KG1 (cell line): ENCODE measurements around the gene HSPB8.
"Not testable (repeated sequence)": the region's sequence is repeated elsewhere in the genome, so short reads cannot be mapped to it uniquely, and the experiment has no call there.

Experiments
- DNase-seq: peaks from one replicate; lab custom pipeline; 2025; lab: John Stamatoyannopoulos, UW

The HSPB8 gene

DNA sequence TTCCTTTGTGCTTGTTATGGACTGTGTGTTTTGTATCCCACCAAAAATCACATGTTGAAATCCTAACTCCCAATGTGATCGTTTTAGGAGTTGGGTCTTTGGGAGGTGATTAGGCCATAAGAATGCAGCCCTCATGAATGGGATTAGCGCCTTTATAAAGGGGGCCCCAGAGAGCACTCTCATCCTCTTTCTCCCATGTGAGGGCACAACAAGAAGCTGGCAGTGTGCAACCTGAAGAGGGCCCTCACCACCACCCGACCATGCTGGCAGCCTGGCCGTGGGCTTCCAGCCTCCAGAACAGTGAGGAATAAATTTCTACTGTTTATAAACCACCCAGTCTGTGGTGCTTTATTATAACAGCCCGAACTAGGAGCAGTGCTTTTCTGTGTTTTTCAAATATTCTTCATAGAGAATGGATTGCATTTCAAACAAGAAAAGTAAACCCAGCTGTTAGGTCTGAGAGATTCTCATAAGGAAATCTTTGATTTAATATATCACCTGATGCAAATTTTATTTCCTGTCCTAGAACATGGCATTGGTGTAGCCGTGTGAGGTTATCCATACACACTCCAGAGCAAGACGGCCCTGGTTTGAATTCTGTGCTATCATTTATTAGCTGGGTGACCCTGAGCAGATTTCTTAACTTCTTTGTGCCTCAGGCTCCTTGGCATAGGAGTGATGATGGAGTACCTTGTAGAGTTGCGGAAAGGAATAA lies 27.8 kb downstream of the HSPB8 start:
- no peak for DNase-seq

DNA sequence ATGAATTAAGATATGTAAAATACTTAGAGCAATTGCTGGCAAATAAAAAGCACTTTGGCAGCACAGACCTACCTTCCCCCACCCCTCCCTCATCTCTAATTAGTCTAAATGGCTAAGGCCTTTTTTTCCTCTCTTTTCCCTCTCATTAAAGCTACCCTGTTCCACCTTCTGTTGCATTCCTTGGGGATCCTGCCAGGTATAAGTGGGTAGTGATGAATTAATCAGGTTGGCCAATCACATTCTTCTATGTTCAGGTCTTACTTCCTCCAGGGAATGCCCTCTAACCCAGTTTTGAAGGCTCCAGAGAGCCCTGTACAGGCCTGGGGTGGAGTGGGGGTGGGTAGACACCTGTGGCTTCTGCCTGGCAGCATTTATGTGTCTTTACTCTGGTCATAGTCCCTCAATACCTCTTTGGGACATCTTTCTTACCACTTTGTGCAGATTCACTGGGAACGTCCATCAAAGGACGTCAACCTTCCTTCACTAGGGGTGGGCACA lies 28.4 kb downstream of the HSPB8 start:
- DNase-seq: no peak

DNA sequence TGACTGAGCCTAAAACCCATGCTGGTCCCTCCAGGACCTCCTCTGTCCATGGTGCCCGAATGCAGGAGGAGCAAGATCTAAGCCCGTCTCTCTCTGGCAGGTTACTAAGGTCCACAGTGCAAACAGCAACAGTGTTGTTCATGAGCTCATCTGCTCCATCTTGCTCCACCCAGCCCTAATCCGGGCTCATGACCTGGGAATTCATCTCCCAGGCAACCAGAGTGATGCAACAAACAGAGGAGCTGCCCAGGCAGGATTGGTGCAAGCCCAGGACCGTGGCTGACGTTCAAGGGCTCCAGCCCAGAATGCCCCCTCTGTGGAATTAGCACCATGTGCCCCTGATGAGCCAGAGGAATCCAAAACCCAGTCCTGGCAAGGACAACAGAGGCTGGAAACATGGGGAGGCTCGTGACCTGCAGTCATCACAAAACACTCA lies 29.9 kb downstream of the HSPB8 start:
- no peak for DNase-seq

DNA sequence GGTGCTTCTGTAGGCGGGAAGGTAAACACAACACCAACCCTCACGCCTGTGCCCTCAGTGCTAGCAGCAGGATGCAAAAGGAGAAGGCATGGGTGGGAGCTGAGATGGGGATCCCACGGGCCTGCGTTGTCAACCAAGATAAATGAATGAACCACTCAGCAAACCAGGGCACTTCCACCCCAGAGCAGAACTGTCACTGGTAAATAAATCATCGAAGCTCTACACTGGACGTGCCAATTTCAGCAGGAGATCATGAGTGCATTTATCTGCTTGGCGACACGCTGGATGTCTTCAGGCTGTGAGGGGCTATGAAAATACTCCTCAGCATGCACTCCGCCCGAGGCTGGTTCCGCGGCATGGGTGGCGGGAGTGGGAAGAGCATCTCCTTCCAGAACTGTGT lies 33.2 kb downstream of the HSPB8 start:
- DNase-seq: no peak

DNA sequence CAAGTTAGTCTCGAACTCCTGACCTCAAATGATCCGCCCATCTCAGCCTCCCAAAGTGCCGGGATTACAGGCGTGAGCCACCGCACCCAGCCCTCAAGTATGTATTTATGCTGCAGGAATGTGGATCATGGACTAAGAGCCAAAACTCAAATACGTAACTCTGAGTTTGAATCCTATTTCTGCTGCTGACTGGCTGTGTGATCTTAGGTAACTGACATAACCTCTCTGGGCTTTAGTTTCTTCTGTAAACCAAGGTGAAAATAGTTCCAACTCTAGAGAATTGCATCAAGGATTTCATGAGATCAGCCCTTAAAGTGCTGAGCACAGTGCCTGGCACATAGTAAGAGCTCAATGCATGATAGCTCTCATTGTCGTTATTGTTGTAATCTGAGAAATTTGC lies 37.4 kb downstream of the HSPB8 start:
- no peak for DNase-seq

DNA sequence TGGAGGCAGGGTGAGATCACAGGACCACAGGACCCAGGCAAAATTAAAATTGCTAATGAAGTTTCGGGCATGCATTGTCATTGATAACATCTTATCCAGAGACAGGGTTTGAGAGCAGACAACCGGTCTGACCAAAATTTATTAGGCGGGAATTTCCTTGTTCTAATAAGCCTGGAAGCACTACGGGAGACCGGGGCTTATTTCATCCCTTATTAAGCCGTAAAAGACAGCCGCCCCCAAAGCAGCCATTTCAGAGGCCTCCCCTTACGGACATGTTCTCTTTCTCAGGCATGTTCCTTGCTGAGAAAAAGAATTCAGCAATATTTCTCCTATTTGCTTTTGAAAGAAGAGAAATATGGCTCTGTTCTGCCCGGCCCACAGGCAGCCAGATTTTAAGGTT lies 40.1 kb downstream of the HSPB8 start:
- DNase-seq: not testable (repeated sequence)

DNA sequence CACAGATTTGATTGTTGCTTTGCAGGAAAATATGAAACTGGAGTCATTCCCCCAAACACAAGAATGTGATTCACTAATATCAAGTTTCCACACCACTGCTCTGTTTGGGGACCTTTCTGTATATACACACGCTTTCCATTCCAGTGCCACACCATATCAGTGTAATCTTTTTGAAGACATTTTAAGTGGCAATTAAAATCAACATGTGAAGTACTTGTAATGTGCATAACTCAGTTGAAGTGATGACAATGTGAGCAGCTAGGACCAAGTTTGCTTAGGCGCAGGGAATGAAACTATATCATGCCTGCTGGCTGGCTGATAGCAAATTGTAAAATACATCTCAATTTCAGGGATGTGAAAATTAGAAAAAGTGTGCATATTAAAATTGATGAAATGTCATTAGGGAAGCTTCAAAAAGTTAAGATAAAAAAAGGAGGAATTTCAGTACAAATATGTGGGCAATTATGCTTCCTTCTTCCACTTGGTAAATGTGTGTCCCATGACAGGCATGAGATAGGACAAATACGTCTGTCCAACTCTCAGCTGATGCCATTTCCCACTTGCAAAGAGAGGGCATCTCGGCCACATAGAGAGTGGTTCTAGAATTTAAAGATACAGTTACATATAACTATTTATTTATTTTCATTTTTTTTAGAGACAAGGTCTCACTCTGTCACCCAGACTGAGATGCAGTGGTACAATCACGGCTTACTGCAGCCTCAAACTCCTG lies 43.7 kb downstream of the HSPB8 start:
- no peak for DNase-seq

DNA sequence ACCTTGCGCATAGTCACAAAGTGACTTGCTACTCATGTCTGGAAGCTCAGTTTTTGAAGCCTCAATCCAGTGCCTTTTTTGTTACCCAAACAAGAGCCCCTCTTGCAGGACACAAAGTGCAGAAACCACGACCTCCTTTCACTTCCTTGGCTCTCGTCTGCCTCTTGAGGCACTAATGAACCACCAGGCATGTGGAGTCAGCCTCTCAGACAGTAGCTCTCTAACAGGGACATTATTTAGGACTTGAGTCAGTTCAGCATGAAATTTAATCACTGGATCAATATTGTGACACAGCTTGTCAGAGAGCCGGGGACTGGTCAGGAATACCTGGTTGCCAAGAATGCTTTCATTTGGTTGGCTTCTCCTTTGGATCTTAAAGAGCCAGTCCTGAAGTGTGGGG lies 46.7 kb downstream of the HSPB8 start:
- DNase-seq: no peak

DNA sequence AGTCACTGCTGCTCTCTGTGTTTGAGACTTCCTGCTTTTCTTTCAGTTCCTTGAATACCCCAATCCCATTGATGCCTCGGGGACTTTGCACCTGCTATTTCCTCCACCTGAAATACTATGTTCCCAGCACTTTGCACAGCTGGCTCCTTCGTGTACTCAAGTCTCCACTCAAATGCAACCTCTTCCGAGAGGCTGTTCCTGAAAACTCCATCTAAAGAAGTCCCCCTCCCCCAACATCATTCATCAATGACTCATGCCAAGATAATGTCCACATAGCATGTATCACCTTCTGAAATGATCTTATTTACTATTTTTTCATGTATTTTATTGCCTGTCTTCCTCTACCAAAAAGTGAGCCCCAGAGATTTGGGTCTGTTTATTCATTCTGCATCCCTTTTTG lies 48.6 kb downstream of the HSPB8 start:
- DNase-seq: no peak

DNA sequence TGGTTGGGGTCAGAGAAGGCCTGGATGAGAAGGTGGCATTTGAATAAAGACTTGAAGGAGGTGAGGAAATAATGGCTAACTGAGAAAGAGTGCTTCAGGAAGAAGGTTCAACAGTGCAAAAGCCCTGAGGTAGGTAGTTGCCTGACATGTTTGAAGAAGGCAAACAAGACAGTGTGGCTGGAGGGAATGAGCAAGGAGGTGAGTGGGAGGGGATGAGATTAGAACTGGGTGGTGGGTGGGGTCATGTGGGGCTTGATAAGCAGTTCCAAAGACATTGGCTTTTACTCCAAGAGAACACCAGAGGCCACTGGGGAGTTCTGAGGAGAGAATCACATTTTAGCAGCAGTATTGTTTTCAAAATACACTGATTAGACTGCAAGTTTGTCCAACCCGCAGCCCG lies 50.5 kb downstream of the HSPB8 start:
- DNase-seq: no peak

DNA sequence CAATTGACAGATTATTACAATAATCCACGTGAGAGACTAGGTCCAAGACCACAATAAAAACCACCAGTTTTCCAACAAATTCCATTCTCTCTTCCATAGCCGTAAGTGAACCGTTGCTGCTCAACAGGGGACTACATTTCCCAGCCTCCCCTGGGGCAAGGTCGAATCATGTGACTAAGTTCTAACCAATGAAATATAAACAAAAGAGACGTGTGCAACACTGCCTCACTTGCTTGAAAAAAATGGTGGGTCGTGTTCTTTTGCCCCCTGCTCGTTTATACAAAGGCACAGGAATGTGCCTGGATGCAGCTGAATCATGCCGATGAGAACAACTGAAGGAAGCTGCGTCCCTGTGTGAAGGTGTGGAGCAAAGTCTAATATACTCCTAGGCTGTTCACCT lies 51.1 kb downstream of the HSPB8 start:
- no peak for DNase-seq

DNA sequence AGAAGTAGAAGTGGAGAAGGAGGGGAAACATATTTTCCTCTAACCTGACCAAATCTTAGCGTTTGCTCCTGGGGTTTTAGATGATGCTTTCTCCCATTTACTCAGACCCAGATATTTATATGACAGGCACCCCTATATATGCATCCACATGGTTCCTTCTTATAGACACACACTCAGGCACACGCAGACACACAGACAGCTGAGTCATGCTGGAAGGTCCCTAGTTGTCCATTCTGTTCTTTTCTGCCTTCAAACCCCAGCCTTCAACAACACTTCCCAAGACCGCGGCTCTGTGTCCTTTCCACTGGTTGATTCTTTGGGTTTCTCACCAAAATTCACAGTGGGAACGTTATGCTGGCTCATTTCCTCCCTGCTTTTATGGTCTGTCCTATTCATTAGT lies 52.1 kb downstream of the HSPB8 start:
- DNase-seq: no peak

DNA sequence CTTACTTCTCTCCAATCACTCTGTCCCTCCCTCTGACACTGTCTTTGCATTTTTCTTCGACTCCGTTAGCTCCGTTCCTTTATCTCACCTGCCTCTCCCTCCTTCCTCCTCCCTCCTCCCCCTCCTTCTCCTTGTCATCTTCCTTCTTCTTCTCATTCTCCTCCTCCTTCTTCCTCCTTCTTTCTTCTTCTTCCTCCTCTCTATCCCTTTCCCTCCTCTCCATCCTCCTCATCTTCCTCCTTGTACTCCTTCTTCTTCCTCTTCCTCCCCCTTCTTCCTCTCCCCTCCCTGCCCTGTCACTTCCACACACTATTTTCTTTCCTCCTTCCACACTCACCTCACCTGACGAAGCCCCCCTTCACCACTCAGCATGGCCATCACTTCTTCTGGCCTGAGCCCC lies 53.0 kb downstream of the HSPB8 start:
- DNase-seq: no peak

DNA sequence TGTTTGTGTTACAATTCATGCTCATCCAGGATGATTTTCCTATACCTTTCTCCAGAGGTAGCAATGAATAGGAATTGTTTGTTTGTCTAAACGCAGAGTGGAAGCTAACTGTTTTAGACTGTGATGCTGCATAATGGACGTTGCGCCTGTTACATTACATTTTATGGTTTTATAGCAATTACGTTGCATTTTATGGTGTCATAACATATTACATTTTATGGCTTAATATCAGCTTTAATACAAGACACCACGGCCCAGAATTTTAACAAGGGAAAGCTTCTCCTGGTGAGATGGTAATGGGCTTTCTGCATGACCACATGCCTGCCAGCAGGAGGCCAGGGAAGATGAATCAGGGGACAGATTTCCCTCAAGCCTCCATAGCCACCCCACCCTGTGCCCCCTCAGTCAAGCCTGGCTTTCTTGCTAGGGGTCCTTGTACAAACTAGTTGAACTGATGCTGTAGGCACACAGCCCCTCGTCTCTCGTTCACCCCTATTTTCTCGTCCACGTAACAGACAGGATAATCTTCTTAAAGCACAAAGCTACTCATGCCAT lies 56.5 kb downstream of the HSPB8 start:
- DNase-seq: no peak

DNA sequence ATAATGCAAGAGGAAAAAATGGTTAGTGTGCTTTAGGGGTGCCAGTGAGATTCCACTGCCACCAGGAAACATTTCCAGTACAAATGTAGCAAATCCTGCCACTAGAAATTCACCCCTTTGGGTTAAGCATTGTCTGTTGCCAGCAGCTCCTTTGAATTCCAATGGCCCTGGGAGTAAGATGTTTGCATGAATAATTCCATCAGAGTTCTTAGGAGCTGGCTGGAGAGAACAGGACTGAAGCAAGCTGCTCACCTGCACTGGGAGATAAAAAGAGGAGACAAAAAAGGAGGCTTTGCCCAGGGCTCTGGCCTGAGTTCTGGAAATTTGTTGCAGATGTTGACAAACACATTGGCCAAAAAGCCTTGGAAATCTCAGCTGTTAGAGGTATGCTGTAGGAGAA lies 57.6 kb downstream of the HSPB8 start:
- no peak for DNase-seq

DNA sequence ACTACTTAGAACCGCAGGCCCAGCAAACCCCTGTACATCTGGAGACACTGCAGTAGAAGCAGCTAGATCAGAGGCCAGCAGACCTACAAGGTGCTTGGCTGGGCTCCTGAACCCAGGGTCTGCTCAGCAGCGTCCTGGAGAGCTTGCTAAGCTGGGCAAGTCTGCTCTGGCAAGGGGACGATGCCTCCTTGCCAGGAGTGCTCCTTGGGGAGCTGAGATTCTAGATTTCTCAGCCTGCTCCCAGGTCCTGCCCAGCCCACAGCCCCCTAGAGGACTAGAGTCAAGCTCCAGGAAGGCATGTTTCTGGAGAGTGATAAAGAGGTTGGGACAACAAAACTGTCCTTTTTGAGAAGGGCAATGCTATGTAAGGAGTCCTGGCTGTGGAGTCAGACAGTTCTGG lies 60.3 kb downstream of the HSPB8 start:
- DNase-seq: no peak

DNA sequence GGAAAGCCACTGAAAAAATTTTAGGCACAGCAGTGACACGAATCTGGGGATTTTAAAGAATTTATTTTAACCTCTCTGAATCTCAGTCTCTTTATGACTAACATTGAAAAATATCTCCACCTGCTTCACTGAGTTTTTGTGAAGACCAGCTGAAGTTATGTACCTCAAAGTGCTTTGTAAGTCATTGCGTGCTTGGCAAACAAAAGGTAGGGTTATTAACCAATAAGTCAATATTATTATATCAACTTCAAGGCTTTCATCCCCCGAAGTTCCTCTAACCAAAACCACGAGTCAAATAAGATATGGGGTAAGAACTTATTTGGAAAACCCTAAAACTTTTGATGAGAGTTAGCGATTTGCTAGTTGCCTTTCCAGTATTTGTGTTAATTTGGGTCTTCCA lies 62.3 kb downstream of the HSPB8 start:
- no peak for DNase-seq

DNA sequence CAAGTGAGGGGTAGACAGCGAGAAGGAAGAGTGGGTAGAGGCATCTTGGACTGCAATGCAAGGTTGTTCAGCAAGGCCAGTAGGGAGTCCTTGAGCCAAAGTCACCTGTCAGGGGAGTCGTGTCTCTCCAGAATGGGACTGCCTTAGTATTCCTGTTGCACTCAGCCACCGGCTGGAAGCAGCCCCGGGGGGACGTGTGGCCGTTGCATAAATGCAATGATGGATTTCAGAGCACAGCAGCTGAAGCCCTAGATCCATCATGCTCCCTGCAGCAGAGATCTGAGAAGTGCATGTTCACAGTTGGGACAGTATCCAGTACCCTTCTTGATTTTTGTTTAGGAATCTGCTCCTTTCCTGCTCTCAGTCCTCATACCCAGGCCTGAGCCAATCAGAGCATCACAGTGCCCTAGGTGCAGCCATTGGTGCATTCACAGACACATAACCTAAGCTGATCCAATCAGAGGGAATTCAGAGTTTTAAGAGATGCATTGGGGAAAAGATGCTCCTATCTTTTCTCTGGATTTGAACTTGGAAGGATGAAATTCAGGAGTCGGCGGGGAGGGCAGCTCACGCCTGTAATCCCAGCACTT lies 62.9 kb downstream of the HSPB8 start:
- no peak for DNase-seq
